Measurements from ENCODE around the gene ALG1L2. TPM values are rescaled to one million over a fixed set of nuclear protein-coding genes. Genes with fewer than 3 reads are reported as not detected.
"Not testable (repeated sequence)": the region's sequence is repeated elsewhere in the genome, so short reads cannot be mapped to it uniquely, and the experiment has no call there.

The ALG1L2 gene, protein sequence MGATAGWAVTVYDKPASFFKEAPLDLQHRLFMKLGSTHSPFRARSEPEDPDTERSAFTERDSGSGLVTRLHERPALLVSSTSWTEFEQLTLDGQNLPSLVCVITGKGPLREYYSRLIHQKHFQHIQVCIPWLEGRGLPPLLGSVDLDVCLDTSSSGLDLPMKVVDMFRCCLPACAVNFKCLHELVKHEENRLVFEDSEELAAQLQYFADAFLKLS
- polyA plus RNA-seq (ENCODE audit: insufficient read length), result 3.3 TPM
- long read RNA-seq, donor 1, result 0 reads
- long read RNA-seq, donor 2, result 0 reads
- long read RNA-seq, donor 3, result 0 reads
- long read RNA-seq, donor 4, result 0 reads
- long read RNA-seq, donor 5, result 0 reads
- long read RNA-seq, donor 6, result 0 reads
- long read RNA-seq, donor 7, result 0 reads
- long read RNA-seq, donor 8, result 0 reads

DNA sequence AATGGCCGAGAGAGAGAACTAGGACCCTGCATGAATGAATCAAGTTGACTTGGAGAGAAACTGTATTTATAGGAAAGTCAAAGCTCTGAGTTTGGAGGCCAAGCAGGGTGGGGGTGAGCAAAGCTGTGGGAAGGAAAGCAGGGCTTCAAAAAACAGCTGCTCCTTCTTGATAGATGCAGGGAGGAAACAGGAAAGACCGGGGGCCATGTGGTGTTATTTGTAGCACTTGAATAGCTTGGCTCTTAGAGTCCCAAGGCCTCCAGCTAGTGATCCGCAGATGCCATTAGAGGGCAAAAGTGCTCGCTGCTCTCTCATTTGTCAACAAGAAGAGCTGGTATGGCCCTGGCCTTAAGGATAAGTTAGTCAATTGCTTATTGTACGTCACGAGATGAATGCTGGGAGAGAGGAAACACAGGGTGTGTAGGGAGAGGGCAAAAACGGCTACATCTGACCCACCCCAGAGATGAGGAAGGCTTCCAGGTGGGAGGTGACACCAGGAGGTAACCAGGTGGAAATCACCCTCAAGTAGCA, at the start of gene ALG1L2:
Gene ALG1L2 (plus strand): TSS at position 481 of the 531 bp plus-strand sequence. CDS start 186 bp downstream, outside the sequence.
- DNase-seq, result peak; percentile 52

DNA sequence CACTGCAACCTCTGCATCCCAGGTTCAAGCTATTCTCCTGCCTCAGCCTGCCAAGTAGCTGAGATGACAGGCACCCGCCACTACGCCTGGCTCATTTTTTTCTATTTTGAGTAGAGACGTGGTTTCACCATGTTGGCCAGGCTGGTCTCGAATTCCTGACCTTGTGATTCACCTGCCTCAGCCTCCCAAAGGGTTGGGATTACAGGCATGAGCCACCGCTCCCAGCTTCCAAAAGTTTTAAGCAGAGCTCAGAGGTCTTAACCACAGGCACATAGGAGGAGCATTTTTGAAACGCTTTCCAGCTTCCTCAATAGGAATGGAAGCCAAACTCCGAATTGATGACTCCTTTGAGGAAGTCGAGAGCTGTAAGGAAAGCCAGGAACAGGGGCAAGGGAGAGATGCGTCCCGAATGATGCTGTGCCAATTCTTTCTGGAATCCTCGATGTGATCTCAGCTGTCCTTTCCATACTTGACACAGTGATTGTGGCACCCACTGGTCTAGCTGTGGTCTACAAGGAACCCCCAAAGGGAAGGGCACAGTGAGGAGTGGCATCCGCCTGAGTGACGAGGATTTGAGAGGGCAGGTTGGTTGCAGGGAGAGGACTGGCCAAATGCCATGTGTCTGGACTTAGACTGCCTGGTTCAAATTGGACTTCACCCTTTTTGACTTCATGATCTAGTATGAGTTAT, 44.4 kb upstream of the ALG1L2 start:
- not testable (repeated sequence) for DNase-seq

DNA sequence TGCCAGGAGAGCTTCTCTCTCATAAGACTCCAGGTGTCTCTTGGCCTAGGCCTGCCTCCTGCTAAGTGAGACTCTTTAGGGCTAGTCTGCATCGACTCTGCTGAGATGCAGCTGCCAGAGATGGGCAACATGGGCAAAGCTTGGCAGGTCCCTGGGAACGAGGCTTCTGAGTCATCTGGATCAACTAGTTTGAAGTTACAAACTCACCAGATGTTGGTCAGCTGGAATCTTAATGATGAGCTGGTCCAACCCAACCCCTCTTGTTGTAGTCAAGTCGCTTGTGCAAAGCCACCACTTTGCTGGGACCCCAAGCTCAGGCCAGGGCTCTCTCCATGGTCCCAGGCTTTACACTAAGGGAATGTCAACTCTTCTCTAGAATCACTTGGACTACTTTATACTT, 38.9 kb upstream of the ALG1L2 start:
- DNase-seq, result not testable (repeated sequence)

DNA sequence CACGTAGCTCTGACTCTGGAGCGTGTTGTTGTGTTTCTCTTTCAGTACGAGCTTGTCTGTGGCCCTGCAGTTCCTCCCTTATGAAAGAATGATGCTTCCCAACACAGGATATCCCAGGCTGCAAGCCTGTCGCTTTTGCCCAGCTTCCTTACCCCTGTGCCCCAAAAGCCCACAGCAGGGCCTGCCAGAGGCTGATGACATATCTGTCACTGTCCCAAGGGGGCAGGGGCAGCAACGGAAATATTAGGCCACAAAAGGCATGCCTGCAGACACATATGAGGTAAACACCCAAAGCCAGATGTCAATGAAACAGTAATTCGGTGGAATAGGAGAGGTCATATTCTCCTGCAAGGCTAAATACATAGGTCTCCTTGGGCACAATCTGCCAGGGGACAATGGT, 38.0 kb upstream of the ALG1L2 start:
- not testable (repeated sequence) for DNase-seq

DNA sequence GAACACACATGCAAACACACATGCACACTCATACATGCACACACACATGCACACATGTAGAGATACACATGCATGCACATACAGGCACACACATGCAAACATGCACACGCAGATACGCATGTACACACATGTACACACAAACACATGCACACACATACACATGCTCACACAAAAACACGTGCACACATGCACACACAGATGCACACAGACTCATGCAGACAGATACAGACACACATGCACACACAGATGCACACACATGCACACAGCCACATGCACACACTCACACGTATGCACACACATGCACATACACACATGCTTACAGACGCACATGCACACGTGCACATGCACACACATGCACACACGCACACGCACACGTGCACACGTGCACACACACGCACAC, 37.3 kb upstream of the ALG1L2 start:
- DNase-seq, result no peak

DNA sequence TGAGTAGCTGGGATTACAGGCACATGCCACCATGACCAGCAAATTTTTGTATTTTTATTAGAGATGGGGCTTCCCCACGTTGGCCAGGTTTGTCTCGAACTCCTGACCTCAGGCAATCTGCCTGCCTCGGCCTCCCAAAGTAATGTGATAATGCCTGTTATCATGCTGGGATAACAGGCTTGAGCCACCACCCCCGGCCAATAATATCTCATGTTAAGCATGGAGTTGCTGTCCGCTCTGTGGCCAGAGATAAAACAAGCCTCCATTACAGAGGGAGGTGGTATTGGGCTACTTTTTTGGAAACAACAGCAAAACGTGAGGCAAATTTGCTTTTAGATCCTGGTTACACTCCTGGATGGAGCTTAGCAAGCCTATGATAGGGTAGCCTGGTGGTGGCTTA, 32.9 kb upstream of the ALG1L2 start:
- no peak for DNase-seq

DNA sequence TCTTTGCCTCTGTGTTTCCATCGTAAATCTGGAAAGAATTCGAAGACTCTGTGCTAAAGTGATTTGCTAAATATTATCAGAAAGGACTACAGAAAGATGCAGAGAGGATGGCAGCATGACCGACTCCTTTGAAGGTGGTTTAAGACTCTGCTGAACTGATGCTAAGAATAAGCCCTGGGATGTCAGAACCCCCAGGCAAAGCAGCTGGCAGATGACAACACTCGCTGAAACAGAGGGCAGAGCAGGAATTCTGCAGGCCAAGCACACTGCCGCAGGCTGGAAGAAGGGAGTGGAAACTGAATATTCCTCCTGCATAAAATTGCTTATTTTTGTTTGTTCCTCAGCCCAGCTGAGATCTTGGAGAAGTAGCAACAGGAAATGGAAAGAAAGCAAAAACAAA, 29.3 kb upstream of the ALG1L2 start:
- DNase-seq, result not testable (repeated sequence)

DNA sequence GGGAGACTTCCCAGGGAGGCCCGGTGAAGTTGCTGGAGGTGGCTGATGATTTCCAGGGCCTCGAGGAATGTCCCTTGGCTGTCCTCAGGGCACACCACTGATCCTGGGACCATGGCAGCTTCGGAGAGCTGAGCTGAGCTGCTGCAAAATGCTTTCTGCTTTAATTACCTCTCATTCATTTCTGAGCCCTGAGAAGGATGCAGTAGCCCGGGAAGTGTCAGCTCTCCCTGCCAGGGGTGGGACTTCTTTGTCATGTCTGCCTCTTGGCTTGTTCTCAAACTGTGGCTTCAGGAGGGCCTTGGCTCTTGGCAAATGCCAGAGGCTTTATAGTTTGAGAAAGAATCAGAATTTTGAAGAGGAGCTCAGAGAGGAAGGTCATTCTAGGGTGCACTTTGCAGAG, 28.7 kb upstream of the ALG1L2 start:
- not testable (repeated sequence) for DNase-seq

DNA sequence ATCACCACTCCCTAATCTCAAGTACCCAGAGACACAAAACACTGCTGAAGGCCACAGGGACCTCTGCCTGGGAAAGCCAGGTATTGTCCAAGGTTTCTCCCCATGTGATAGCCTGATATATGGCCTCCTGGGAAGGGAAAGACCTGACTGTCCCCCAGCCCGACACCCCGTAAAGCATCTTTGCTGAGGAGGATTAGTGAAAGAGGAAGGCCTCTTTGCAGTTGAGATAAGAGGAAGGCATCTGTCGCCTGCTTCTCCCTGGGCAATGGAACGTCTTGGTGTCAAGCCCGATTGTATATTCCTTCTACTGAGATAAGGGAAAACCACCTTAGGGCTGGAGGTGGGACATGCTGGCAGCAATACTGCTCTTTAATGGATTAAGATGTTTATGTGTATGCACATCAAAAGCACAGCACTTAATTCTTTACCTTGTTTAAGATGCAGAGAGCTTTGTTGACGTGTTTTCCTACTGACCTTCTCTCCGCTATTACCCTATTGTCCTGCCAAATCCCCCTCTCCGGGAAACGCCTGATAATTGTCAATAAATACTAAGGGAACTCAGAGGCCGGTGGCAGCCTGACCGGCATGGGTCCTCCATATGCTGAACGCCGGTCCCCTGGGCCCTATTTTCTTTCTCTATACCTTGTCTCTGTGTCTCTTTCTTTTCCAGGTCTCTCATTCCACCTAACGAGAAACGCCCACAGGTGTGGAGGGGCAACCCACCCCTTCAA, 23.9 kb upstream of the ALG1L2 start:
- DNase-seq, result not testable (repeated sequence)

DNA sequence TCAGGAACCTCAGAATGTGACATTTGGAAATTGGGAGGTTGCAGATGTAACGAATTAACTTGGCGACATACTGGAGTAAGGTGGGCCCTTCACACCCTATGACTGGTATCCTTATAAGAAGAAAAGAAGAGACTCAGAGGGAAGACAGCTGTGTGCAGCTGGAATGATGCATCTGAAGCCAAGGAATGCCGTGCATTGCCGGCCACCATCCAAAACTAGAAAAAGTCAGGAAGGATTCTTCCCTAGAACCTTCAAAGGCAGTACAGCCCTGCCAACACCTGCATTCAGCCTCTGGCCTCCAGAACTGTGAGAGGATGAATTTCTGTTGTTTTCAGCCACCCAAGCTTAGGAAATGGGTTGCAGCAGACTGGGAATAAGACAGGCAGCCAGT, 23.4 kb upstream of the ALG1L2 start:
- DNase-seq, result not testable (repeated sequence)

DNA sequence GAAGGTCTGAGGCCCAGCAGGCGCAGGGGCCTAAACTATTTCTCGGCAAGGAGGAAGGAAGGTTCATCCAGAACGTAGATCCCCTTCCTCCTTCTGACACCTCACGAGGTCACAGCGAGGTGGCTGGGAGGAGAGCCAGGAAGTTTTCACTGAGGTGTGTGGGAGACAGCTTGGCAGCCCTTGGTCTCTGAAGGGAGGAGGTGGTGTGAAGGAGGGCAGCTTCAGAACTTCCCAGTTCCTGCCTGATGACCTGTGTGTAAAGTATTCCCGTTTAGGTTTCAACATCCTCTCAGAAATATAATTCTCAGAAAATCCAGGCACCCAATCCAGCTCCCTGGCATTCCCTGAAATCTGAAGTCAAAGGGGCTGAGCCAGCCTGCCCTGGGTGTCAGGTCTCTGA, 22.9 kb upstream of the ALG1L2 start:
- DNase-seq, result not testable (repeated sequence)

DNA sequence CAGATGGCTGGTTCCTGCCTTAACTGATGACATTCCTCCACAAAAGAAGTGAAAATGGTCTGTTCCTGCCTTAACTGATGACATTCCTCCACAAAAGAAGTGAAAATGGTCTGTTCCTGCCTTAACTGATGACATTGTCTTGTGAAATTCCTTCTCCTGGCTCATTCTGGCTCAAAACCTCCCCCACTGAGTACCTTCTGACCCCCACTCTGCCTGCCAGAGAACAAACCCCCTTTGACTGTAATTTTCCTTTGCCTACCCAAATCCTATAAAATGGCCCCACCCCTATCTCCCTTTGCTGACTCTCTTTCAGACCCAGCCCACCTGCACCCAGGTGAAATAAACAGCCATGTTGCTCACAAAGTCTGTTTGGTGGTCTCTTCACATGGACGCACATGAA, 22.5 kb upstream of the ALG1L2 start:
- DNase-seq, result not testable (repeated sequence)

DNA sequence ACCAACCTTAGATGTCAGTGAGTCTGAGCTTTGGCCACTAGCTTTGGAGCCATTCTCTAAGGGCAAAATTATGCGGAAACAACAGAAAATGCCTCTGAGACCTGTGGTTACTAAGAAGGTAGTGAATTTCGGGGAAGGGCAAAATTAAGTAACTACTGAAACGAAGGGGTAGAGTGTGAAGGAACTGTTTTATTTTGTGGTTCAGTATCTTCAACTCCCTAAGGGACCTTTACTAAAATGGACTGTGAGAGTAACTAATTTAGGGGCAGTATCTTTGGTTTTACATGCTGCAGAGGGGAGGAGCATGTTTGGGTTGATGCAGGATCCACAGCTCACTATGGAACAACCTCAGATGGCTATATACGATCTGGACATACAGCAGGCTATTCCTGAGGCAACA, 8.0 kb upstream of the ALG1L2 start:
- no peak for DNase-seq

DNA sequence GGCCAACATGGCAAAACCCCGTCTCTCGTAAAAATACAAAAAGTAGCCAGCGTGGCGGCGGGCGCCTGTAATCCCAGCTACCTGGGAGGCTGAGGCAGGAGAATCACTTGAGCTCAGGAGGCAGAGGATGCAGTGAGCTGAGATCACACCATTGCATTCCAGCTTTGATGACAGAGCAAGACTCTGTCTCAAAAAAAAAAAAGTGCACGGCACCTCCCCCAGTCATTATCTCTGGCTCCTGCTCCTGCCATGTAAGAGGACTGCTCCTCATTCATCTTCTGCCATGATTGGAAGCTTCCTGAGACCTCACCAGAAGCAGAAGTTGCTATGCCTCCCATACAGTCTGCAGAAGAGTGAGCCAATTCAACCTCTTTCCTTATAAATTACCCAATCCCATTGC, 4.0 kb upstream of the ALG1L2 start:
- no peak for DNase-seq

DNA sequence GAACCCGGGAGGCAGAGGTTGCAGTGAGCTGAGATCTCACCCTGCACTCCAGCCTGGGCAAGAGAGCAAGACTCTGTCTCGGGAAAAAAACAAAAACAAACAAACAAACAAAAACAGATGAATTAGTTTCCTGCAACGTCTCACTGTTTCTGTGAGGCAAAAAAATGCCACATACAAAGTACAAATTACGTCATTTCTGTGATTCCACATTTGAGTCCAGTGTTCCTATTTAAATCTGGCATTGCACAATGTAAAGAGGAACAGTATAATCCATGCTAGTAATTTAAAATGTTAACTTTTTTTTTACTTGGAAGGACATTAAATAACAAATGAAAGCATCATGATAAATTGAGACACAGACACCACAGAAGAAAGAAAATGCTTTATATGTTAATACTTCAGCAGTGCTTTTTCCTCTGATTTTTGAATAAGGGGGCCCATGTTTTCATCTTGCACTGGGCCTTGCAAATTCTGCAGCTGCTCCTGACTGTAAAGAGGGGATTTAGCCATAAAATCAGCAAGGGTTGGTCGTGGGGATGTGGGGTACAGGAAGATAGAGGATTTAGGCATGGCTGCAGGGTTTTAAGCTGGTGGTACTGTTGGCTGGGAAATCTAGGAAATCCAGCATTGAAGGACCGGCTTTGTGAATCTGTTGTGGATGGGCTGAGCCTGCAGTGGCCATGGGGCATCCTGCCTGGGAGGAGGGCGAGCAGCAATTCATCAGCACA, 1.9 kb downstream of the ALG1L2 start:
- not testable (repeated sequence) for DNase-seq

DNA sequence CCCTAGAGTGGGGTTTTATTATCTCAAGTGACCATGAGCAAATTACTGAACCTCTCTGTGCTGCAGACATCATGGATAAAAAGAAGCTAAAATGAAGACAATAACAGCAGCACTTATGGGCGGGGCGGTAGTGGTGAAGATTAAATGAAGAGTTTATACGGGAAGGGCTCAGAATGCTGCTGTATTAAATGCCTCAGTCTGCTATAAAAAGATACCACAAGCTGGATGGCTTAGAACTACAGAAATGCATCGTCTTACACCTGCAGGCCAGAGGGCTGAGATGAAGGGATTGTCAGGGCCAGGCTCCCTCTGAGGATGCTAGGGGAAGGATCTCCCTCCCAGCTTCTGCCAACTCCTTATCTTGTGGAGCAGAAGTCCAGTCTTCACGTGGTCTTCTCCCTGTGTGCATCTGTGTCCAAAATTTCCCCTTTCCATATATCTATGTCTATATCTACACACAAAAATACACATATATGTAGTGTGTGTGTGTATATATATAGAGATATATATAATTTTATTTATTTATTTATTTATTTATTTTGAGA, 2.9 kb downstream of the ALG1L2 start:
- no peak for DNase-seq

DNA sequence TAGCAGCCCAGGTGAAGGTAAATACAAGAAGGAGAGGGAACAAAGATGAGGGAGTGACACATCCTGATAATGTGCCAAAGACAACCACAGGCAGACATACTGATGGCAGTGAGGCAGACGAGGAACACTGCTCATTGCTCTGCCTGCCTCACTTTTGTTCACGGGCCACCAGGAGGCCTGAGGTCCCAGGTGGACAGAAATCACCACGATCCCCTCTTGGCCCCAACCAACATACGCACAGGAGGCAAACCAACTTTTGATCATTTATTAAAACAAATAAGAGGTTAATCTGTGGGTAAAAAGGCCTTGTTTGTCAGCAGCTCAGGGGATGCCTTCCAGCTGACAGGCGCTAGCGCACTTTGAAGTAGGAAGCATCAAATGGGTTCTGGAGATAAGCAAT, 4.2 kb downstream of the ALG1L2 start:
- no peak for DNase-seq

DNA sequence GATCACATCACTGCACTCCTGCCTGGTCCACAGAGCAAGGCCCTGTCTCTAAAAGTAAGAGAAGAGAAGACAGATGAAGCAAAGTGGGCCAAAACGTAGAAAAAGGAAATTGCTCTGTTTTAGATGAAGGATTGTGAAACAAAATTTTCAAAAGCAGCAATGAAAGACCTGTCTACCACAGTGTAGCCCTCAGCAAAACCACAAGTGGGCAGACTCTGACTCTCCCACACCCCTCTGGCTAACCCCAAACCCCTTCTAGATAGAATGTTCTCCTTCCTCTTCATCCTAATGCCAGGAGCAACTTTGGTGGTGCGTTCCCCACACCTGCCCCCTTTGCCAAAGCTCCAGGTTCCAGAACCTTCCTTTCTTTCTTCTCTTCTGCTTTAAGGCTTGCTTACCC, 5.0 kb downstream of the ALG1L2 start:
- not testable (repeated sequence) for DNase-seq

DNA sequence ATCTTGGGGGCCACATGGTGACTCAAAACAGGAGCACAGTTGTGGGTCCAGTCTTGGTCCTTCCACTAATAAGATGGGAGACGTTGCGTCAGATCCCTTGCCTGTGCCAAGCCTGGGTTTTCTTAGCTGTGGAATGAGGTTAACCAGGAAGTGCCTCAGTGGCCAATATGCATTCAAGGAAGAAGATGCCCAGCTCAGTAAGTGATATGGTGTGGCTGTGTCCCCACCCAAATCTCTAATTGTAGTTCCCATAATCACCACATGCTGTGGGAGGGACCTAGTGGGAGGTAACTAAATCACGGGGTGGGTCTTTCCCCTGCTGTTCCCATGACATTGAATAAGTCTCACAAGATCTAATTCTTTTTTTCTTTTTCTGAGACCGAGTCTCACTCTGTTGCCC, 6.4 kb downstream of the ALG1L2 start:
- DNase-seq, result no peak

DNA sequence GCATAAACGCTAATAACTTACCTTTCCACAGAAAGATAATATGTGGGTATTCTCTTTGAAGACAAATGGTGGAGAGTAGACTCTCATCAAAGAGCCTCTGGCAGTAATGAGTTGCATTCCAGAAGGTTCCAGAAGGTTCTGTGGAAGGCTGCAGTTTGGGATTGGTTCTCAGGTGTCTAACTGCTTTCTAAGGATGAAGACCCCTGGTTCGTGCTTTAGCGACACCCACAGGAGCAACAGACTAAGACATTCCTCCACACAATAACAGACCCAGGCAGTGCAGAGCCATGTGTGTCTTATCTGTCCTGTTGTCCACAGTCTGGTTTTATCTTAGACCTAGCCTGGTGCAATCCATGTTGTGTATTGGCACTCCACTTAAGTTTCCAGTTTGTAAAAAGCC, 9.1 kb downstream of the ALG1L2 start:
- DNase-seq, result not testable (repeated sequence)

DNA sequence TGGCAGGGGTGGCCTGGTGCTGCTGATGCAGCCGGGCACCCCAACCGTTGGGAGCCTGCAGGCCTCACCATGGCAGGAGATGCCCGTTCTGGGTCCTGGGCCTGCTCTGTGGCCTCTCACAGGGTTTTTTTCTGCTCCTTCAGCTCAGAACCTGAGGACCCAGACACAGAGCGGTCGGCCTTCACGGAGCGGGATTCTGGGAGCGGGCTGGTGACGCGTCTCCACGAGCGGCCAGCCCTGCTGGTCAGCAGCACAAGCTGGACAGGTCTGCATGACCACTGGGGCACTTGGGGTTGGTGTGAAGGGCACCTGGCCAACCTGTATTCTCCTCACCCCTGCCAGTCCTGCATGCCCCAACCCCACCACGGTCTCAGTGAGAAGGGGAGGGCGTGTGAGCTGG, 10.3 kb downstream of the ALG1L2 start:
- no peak for DNase-seq

Measured in left kidney (tissue), 8 donors.